ENCODE data around the gene SLC46A2. TPM values are rescaled to one million over a fixed set of nuclear protein-coding genes. Genes with fewer than 3 reads are reported as not detected.

SLC46A2 gene
- total and polyA plus RNA-seq, 11 donors = 0.08 to 0.45 (median 0.18) TPM; not detected in 7

DNA sequence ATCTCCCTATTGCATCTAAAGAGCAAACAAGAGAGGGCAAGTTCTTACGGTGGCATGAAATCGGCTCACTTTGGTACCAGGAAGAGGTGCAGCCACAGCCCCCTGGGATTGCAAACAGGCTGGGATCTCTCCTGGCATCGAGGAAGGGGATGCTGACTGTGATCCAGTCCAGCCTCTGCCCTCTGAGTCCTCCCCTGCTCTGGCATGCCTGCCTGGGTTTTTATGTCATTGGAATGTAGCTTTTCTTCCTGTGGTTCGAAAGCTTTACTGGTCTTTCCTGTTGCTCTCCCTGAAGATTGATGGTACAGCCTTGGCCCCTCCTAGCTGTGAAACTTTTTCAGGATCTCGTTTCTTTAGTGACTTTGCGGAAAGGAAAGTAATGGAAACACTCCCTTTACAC is 6.6 kb downstream of the SLC46A2 start:
- Histone ChIP-seq H3K36me3 (peaks cover 0 to 9% (median 0%) of the 10 kb centered on the region in 9 donors), H3K9me3 (no peaks in the 10 kb centered on the region), H3K4me1 (no peaks in the 10 kb centered on the region), H3K4me3 (no peak overlapping the region), H3K27ac (no peak overlapping the region), H3K27me3 (no peaks in the 10 kb centered on the region)
- DNase-seq (no peak), ATAC-seq (no peak)
- 55 to 60% (median 59%) methylated on average over 6 of the region's 6 CpGs for WGBS, 4 donors
- TF ChIP-seq, protein P1, sequence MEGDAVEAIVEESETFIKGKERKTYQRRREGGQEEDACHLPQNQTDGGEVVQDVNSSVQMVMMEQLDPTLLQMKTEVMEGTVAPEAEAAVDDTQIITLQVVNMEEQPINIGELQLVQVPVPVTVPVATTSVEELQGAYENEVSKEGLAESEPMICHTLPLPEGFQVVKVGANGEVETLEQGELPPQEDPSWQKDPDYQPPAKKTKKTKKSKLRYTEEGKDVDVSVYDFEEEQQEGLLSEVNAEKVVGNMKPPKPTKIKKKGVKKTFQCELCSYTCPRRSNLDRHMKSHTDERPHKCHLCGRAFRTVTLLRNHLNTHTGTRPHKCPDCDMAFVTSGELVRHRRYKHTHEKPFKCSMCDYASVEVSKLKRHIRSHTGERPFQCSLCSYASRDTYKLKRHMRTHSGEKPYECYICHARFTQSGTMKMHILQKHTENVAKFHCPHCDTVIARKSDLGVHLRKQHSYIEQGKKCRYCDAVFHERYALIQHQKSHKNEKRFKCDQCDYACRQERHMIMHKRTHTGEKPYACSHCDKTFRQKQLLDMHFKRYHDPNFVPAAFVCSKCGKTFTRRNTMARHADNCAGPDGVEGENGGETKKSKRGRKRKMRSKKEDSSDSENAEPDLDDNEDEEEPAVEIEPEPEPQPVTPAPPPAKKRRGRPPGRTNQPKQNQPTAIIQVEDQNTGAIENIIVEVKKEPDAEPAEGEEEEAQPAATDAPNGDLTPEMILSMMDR (IDR thresholded peaks at IDR 0.05) = no peak
- intact Hi-C loops (cut with DNase I) = no loop called here

DNA sequence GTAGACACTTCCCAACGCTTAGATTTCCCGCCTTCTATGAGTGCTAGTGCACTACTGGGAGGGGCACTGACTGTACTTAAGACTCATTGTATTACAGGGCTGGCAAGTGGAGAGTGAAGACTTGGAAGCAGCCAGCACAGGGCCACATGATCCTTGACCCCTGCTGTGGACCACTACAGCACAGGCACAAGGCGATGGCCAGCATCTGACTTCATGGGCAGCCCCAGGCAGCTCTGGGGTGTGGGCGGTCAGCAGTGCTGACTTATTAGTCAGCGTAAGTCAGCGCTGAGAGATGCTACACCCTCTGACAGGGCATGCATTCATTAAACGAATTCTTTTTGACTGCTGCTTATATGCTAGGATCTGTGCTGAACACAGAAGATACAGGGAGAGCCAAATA is 9.3 kb downstream of the SLC46A2 start:
- intact Hi-C loops (cut with DNase I) = no loop called here
- H3K4me3 ChIP-seq = no peak overlapping the region
- 91 to 95% (median 93%) methylated on average over 7 of the region's 7 CpGs for WGBS, 4 donors

DNA sequence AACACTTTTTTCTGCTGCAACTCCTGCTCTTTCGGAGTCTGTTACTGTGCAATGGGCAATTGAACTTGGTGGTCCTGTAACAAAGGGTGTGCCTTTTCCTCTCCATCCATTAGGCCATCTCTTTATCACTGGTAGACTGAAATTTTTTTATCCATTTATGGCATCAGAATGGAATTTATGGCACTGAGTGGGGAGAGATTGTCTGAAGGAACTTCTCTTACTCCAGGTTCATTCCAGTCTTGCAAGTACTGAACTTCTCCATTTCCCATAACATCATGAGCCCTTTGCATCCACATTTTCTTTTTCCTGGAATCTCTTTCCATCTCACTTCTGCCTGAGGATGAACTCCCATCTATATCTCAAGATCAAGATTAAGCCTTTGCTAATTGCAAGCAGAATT is 10.0 kb downstream of the SLC46A2 start:
- H3K27me3 ChIP-seq = no peaks in the 10 kb centered on the region
- no peaks in the 10 kb centered on the region for H3K9me3 ChIP-seq
- TF ChIP-seq, protein P1 (IDR thresholded peaks at IDR 0.05) = no peak
- TF ChIP-seq POLR2A (IDR thresholded peaks at IDR 0.05) = no peak
- ATAC-seq (no peak), DNase-seq (no peak)
- WGBS, 4 donors = 92 to 97% (median 96%) methylated on average over 1 of the region's 1 CpG
- H3K27ac ChIP-seq = no peak overlapping the region
- intact Hi-C loops (cut with DNase I) = no loop called here
- no peak overlapping the region for H3K4me3 ChIP-seq
- H3K36me3 ChIP-seq = peaks cover 0 to 12% (median 0%) of the 10 kb centered on the region in 9 donors
- H3K4me1 ChIP-seq = no peaks in the 10 kb centered on the region

More for the DNA sequence above, 9.3 kb downstream of the SLC46A2 start:
- Histone ChIP-seq H3K4me1 (no peaks in the 10 kb centered on the region), H3K36me3 (peaks cover 0 to 12% (median 0%) of the 10 kb centered on the region in 9 donors), H3K27ac (no peak overlapping the region), H3K9me3 (no peaks in the 10 kb centered on the region), H3K27me3 (no peaks in the 10 kb centered on the region)
- no peak for ATAC-seq
- no peak for DNase-seq
- TF ChIP-seq, protein P1 (IDR thresholded peaks at IDR 0.05) = no peak
- TF ChIP-seq POLR2A (IDR thresholded peaks at IDR 0.05) = no peak

DNA sequence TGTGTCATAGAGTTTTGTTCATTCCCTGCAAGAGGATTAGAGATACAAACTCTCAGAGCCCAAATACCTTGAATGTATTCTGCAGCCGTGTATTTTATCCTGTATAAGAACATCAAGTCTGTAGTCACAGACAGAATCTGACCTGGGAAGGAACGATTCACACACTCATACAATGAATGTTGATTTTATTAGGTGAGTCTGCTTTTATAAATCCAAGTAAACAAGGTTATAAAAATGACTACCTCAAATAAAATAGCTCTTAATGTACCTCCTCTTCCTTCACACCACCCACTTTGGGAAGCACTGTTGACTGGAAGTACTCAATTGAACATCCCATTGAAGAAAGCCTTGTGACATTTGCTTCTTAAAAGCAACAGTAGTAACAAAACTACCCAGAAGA is 11.9 kb downstream of the SLC46A2 start:
- ATAC-seq (no peak), DNase-seq (no peak)
- WGBS, 4 donors = 86 to 95% (median 90%) methylated on average over 2 of the region's 2 CpGs
- H3K9me3 ChIP-seq = no peaks in the 10 kb centered on the region
- peaks cover 0 to 17% (median 0%) of the 10 kb centered on the region in 9 donors for H3K36me3 ChIP-seq
- no peak overlapping the region for H3K27ac ChIP-seq
- intact Hi-C loops (cut with DNase I) = no loop called here
- H3K27me3 ChIP-seq = no peaks in the 10 kb centered on the region
- no peaks in the 10 kb centered on the region for H3K4me1 ChIP-seq
- no peak for TF ChIP-seq POLR2A (IDR thresholded peaks at IDR 0.05)
- TF ChIP-seq, protein P1 (IDR thresholded peaks at IDR 0.05) = no peak
- no peak overlapping the region for H3K4me3 ChIP-seq

Data from heart left ventricle (tissue), 16 donors.